HCT116 (cell line): ENCODE results near the gene RPS6KC1. TPM values are rescaled to one million over a fixed set of nuclear protein-coding genes. Genes with fewer than 3 reads are reported as not detected.

ENCODE experiments used
- ATAC-seq: fragments of 200-7000 bp; cut with Tn5 transposase; 2 replicates; pipeline ENCODE4 v1.9.1; 2020; ENCODE audit warnings: mild to moderate bottlenecking, moderate library complexity
- BruUV-seq: library from RNA; stranded (reverse); fragments of 400-500 nt; replicated peaks from 2 replicates; lab custom pipeline; 2021; lab: Mats Ljungman, UMichigan
- CTCF ChIA-PET: fragments of 300-600 bp; sonication (Branson Sonifier 250); formaldehyde crosslinking; loops from one replicate; lab custom pipeline; 2021; ENCODE audit warnings: antibody characterized with exemption; lab: Charles Lee
- POLR2A ChIA-PET: fragments of 300-600, 350-600 bp; sonication (Branson Sonifier 250); formaldehyde crosslinking; loops from one replicate; lab custom pipeline; 2021; ENCODE audit warnings: antibody characterized with exemption; lab: Charles Lee
- RAD21 ChIA-PET, 2 experiments: fragments of 300-600 bp; sonication (Branson Sonifier 250); formaldehyde crosslinking; loops; one replicate each; lab custom pipeline; 2023; ENCODE audit warnings: low total read pairs in 2 of 2; ENCODE audit not compliant: uncharacterized antibody in 2 of 2, unreplicated experiment in 2 of 2, low non-redundant PET in 1 of 2; lab: Charles Lee
- DNase-seq: peaks from one replicate; pipeline ENCODE4 v3.0.0-alpha.2; 2010; ENCODE audit warnings: low read depth, low spot score
- H2AFZ ChIP-seq: fragments of 200-600 bp; shearing (Covaris generic), sonication (generic); 2 replicates; pipeline ENCODE4 v1.6.1; 2017; ENCODE audit warnings: low read depth, mixed run types, mixed read lengths, antibody characterized with exemption, low read length; ENCODE audit not compliant: poor library complexity, severe bottlenecking
- H3K27ac ChIP-seq: 2 replicates; pipeline ENCODE4 v1.5.1; 2012; ENCODE audit warnings: low read depth, low read length
- H3K27me3 ChIP-seq: fragments of 200-600 bp; sonication (generic); 2 replicates; pipeline ENCODE4 v1.6.1; 2016; ENCODE audit warnings: mixed run types, low read length, mixed read lengths; ENCODE audit not compliant: insufficient read depth
- H3K36me3 ChIP-seq, 2 experiments: fragments of 200-500 bp in 1 of 2; fragments of 200-600 bp in 1 of 2; sonication (Bioruptor generic) in 1 of 2; sonication (generic) in 1 of 2; 2 replicates each; pipeline versions ENCODE4 v1.5.1 to v1.6.1; 2014 to 2016; ENCODE audit warnings: low read length in 2 of 2, inconsistent platforms in 1 of 2, mixed read lengths in 1 of 2, mixed run types in 1 of 2; ENCODE audit not compliant: insufficient read depth in 2 of 2, control insufficient read depth in 1 of 2
- H3K4me1 ChIP-seq, 2 experiments: fragments of 200-600 bp in 1 of 2; sonication (generic) in 1 of 2; 2 replicates each; pipeline versions ENCODE4 v1.5.1 to v1.6.1; 2012 to 2017; ENCODE audit warnings: low read length in 2 of 2, inconsistent platforms in 1 of 2, mild to moderate bottlenecking in 1 of 2, mixed read lengths in 1 of 2, mixed run types in 1 of 2, moderate library complexity in 1 of 2; ENCODE audit not compliant: insufficient read depth in 2 of 2, control insufficient read depth in 1 of 2
- H3K4me2 ChIP-seq: fragments of 200-600 bp; sonication (generic); 2 replicates; pipeline ENCODE4 v1.6.1; 2017; ENCODE audit warnings: mixed run types, low read length, mixed read lengths
- H3K4me3 ChIP-seq, 2 experiments: fragments of 200-600 bp in 1 of 2; sonication (generic) in 1 of 2; replicated peaks in 1 of 2; 2 replicates each; pipeline ENCODE4 v1.5.1; 2011 to 2016; ENCODE audit warnings: low read length in 2 of 2, control low read depth in 1 of 2, low read depth in 1 of 2, mild to moderate bottlenecking in 1 of 2, mixed read lengths in 1 of 2, mixed run types in 1 of 2
- H3K79me2 ChIP-seq: fragments of 200-600 bp; sonication (generic); 2 replicates; pipeline ENCODE4 v1.6.1; 2017; ENCODE audit warnings: mild to moderate bottlenecking, mixed run types, low read length, moderate library complexity, mixed read lengths; ENCODE audit not compliant: insufficient read depth
- H3K9ac ChIP-seq: fragments of 200-600 bp; sonication (generic); 2 replicates; pipeline ENCODE4 v1.6.1; 2016; ENCODE audit warnings: low read length, mixed read lengths
- H3K9me2 ChIP-seq: fragments of 200-600 bp; sonication (generic), shearing (Covaris generic); 2 replicates; pipeline ENCODE4 v1.6.1; 2017; ENCODE audit warnings: mixed run types, mild to moderate bottlenecking, moderate library complexity; ENCODE audit not compliant: insufficient read depth
- H3K9me3 ChIP-seq, 2 experiments: fragments of 200-500 bp in 1 of 2; fragments of 200-600 bp in 1 of 2; sonication (Bioruptor generic) in 1 of 2; sonication (generic) in 1 of 2; 2 replicates each; pipeline ENCODE4 v1.6.1; 2014 to 2017; ENCODE audit warnings: low read length in 2 of 2, mixed read lengths in 2 of 2, inconsistent platforms in 1 of 2, low read depth in 1 of 2, mild to moderate bottlenecking in 1 of 2, mixed run types in 1 of 2, moderate library complexity in 1 of 2; ENCODE audit not compliant: control insufficient read depth in 1 of 2, insufficient read depth in 1 of 2
- H4K20me1 ChIP-seq: fragments of 200-600 bp; sonication (generic), shearing (Covaris generic); 2 replicates; pipeline ENCODE4 v1.6.1; 2017; ENCODE audit warnings: mixed run types, mild to moderate bottlenecking, moderate library complexity; ENCODE audit not compliant: insufficient read depth
- ATF3 ChIP-seq: IDR thresholded peaks from 2 replicates; pipeline ENCODE4 v1.6.1; 2012
- CBX3 ChIP-seq: IDR thresholded peaks from 2 replicates; pipeline ENCODE4 v1.6.1; 2012; ENCODE audit warnings: low read depth
- CEBPB ChIP-seq: IDR thresholded peaks from 2 replicates; pipeline ENCODE4 v1.6.1; 2012; ENCODE audit warnings: low read depth
- EZH2 ChIP-seq: fragments of 200-600 bp; sonication (generic); IDR thresholded peaks from 2 replicates; pipeline ENCODE4 v1.6.1; 2017; ENCODE audit warnings: antibody characterized with exemption, mixed run types
- JUND ChIP-seq: IDR thresholded peaks from 2 replicates; pipeline ENCODE4 v1.6.1; 2012
- POLR2A ChIP-seq: IDR thresholded peaks from 2 replicates; pipeline ENCODE4 v1.7.0; 2011; ENCODE audit warnings: borderline replicate concordance; ENCODE audit not compliant: insufficient read depth, insufficient read length; ENCODE audit errors: extremely low read depth
- POLR2AphosphoS5 ChIP-seq: IDR thresholded peaks from 2 replicates; pipeline ENCODE4 v1.6.1; 2011; ENCODE audit warnings: mild to moderate bottlenecking, low read depth, low read length, moderate library complexity
- SIN3A ChIP-seq: IDR thresholded peaks from 2 replicates; pipeline ENCODE4 v1.6.1; 2012; ENCODE audit warnings: low read depth
- SP1 ChIP-seq: IDR thresholded peaks from 2 replicates; pipeline ENCODE4 v1.6.1; 2012; ENCODE audit warnings: low read depth
- TCF7L2 ChIP-seq: IDR thresholded peaks from 2 replicates; pipeline ENCODE4 v1.7.0; 2011; ENCODE audit warnings: borderline replicate concordance, inconsistent platforms; ENCODE audit not compliant: insufficient read depth, insufficient read length; ENCODE audit errors: extremely low read depth
- ZFX ChIP-seq: fragments of 450-650 bp; IDR thresholded peaks from 2 replicates; pipeline ENCODE4 v1.6.1; 2017
- intact Hi-C: fragments of 100-400 bp; cut with micrococcal nuclease; formaldehyde crosslinking; loops from 2 replicates; pipeline ENCODE4 v1.10.0; 2022
- total RNA-seq: library from RNA; stranded (reverse); gene quantifications from one replicate; pipeline ENCODE4 v1.2.1, GENCODE V29; 2021; ENCODE audit not compliant: unreplicated experiment
- TF ChIP-seq, protein P1 (sequence below): IDR thresholded peaks from 2 replicates; pipeline ENCODE4 v1.6.1; 2011; ENCODE audit warnings: mild to moderate bottlenecking, low read length, moderate library complexity; ENCODE audit not compliant: insufficient replicate concordance; ENCODE audit errors: extremely low read depth
- TF ChIP-seq, protein P2 (sequence below): IDR thresholded peaks from 2 replicates; pipeline ENCODE4 v1.6.1; 2012

The RPS6KC1 gene
- total RNA-seq, 1 experiment from 2014 or later, result 15.9 TPM

DNA sequence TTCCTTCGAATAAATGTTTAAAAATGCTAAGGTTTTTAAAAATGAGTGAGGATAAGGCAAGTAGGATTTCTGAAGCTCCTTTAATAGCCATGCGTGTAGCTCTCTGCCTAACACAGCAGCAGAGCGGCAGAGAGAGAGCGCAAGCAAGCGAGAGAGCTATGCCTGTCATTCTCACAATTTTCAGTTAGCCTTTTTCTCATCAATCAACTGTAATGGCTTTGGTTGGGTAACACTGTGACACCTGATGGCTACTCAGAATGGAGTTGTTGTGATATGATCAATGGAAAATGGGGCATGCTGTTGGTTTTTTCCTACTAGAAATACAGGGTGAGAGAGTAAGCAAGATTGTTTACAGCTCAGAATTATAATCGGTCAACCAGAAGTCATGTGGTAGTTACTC, 198.4 kb downstream of the RPS6KC1 start:
- Histone ChIP-seq H3K27me3 (no peaks in the 10 kb centered on the region), H3K9me2 (no peaks in the 10 kb centered on the region), H3K4me2 (no peak overlapping the region)
- POLR2A ChIA-PET, result no interaction called here
- BruUV-seq, result no TSS peak
- ATAC-seq, result no peak
- TF ChIP-seq JUND (no peak), POLR2AphosphoS5 (no peak), EZH2 (no peak), TCF7L2 (no peak), SP1 (no peak), ATF3 (no peak), CBX3 (no peak), POLR2A (no peak), SIN3A (no peak), CEBPB (no peak), ZFX (no peak)
- TF ChIP-seq, protein P1, sequence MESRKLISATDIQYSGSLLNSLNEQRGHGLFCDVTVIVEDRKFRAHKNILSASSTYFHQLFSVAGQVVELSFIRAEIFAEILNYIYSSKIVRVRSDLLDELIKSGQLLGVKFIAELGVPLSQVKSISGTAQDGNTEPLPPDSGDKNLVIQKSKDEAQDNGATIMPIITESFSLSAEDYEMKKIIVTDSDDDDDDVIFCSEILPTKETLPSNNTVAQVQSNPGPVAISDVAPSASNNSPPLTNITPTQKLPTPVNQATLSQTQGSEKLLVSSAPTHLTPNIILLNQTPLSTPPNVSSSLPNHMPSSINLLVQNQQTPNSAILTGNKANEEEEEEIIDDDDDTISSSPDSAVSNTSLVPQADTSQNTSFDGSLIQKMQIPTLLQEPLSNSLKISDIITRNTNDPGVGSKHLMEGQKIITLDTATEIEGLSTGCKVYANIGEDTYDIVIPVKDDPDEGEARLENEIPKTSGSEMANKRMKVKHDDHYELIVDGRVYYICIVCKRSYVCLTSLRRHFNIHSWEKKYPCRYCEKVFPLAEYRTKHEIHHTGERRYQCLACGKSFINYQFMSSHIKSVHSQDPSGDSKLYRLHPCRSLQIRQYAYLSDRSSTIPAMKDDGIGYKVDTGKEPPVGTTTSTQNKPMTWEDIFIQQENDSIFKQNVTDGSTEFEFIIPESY, result no peak
- TF ChIP-seq, protein P2, sequence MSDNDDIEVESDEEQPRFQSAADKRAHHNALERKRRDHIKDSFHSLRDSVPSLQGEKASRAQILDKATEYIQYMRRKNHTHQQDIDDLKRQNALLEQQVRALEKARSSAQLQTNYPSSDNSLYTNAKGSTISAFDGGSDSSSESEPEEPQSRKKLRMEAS, result no peak
- TF ChIP-seq, all 23 proteins: peak for 0
- intact Hi-C loops, result loop anchor here (5.0 kb wide), 2 partner anchors 873 to 1078 kb away; no protein-coding TSS in a partner anchor
- Histone ChIP-seq H4K20me1 (no peaks in the 10 kb centered on the region), H2AFZ (no peak overlapping the region), H3K9me3 (no peaks in the 10 kb centered on the region), H3K27ac (no peak overlapping the region), H3K36me3 (no peaks in the 10 kb centered on the region), H3K4me3 (no peak overlapping the region), H3K9ac (no peak overlapping the region), H3K4me1 (no peaks in the 10 kb centered on the region), H3K79me2 (no peaks in the 10 kb centered on the region)
- no peak for DNase-seq
- ChIA-PET CTCF (no interaction called here), RAD21 (no interaction called here)
